NCI-H1092 (cell line): ENCODE data around the gene C16orf90.

Experiments used
- DNase-seq: peaks from one replicate; lab custom pipeline; 2025; lab: John Stamatoyannopoulos, UW

The C16orf90 gene

DNA sequence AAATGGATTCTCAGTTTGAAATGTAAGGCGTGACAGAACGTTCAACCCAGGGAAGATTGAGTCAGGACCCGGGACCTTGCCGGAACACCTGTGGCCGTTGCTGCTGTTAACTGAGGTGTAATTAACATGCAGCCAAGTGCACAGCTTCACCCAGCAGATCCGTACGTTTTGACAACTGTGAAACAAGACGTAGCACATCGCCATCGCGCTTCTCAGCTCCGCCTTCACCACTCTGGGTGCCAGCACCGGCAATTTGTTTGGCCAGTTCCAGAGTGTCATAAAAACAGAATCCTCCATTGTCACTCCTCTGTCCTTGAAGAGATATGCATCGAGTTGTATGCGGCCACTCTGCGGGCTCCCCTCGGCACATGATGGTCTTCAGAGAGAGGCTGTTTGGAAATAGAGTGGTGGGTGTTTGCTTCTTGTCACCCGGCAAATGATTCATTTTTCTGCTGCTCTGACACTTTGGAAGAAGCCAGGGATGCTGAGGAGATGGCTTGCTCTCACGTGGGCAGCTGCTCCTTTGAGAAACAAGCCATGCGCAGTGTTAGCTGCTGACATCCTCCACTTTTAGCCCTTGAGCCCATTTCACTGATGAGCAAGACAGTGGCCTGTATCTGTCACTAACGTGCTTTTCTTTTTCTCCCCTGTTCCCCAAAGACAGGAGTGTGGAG, 29.2 kb downstream of the C16orf90 start:
- no peak for DNase-seq

DNA sequence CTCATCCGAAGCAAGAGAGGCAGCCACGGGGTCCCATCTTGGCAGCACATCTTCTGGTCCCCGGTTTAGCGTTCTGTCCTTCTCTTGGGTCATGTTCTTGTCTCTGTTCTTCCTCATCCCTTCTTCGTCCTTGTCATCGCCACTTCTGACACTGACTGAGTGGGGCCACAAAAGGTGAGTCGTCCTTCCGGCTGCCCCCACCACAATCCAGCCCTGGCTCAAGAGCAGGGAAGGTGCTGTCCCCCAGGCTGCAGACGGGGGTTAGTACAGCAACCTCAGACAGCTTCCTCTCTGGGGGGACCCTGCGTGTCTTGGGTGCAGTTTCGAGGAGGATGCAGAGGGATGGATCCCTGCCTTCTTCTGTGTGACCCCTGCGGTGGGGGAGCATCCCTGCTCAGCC, 30.0 kb downstream of the C16orf90 start:
- no peak for DNase-seq

DNA sequence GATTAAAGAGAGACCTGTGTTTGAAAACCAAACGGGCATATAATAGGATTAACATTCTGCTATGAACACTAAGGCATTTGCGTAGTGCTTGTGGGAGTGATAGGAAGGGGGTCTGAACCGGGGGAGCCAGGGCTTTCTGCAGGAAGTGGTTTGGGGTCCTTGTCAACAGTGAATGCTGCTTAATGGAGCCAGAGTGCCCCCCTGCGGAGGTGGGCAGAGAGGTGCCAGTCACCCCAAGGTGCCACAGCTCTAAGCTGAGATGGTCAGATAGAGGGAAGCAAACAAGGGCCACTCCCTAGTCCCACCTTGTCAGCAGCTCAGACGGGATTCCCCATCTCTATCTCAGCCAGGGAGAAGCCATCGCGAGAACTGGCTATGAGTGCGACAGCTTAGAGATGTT, 34.1 kb downstream of the C16orf90 start:
- DNase-seq: no peak

DNA sequence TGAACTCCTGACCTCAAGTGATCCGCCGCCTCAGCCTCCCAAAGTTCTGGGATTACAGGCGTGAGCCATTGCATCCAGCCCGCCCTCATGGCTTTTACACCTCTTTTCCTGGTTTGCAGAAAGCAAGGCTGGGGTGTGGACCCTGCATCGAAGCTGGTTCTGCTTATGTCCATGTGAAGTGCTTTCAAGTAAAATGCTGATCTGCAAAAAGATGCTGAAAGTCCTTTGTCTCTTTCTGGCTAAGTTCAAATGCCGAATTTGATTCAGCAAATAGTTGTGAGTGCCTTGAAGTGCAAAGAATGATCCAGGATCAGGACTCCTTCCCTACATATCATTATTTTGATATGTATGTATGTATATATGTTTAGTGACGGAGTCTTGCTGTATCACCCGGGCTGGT, 34.7 kb downstream of the C16orf90 start:
- no peak for DNase-seq

DNA sequence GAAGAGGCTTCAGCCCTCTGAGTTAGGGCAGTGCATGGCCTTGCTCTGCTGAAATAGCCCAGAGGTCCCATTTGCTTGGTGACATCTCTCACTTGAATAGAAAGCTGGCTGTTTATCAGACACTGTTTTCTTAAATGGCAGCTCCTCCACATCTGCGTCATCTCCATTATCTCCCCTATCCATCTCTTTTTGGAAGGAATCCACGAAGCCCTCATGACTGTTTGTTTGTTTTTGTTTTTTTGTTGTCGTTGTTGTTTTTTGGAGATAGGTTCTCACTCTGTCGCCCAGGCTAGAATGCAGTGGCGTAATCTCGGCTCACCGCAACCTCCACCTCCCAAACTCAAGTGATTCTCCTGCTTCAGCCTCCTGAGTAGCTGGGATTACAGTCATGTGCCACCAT, 35.2 kb downstream of the C16orf90 start:
- DNase-seq: no peak

DNA sequence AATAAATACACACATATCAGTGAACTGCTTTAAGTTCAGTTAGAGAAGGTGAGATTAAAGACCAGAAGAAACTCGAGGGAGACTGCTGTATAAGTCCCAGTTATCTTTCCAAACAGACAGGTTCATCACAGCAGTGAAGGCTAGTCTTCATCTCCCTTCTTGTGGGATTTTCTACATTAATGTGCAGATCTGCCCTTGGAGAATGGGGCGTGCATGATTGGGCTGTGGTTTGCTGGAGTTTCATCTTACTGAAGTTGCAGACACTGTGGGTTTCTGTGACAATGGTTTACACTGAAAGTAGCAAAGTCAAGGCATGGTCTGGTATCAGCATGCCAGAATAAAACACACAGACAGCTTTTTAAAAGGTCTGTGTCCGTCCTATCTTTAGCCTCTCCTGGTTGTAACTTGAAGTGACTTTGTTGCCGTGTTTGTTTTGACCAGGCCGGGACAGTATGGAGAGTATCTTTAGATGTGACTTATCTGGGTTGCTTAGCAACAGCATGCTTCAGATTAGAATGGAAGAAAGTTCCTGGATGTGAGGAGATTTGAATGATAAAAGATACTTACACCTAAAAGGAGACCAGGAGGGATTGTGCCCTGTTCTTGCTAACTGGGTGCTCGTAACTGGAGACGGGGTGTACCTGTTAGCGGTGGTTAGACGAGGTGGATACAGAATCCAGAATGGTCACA, 35.7 kb downstream of the C16orf90 start:
- no peak for DNase-seq

DNA sequence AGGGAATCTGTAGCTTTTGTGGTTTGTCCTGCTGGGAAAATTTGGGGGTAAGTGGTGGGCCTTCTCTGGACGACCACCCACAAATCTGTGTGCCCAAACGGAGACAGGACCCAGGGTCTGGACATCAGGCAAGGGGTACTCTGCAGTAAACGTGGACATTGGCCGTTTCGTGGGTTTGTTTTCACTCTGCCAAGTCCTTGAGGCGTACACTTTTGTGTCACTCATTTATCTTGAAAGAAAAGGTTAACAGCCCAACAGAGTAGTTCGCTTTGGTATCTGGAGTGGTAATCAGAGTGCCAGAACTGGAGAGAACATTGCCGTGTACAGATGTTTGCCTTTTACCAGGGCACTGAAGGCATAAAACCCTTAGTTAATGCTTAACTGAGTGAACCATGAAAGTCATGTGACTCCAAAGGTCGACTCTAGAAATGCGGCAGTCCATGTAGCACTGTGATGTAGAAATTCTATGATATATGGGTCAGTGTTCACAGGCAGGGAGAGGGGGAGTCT, 36.4 kb downstream of the C16orf90 start:
- no peak for DNase-seq

DNA sequence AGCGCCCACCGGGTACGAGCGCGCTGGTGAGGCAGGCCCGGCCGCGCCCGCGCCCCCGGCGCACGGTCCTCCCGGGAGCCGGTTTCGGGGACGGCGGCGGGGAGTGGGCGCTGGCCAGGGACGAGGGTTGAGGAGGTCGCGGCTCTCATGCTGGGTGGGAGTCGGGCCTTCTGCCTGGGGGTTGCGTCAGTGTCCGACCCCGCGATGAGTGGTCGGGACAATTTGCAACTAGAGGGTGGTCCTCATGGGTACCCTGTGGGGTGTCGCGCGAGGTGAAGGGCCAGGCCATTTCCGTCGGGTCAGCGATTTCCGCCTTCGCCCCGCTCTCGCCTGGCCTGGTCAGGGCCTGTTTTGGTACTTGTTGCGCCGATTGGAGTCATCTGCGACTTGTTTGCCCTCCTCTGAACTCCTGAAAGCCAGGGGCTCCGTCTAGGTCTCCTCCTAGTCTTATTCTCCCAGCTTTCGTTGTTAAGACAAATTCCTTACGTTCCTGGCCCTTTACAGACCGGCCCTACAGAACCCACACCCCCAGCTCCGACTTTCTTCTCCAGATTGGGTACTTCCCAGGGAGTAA, 36.9 kb downstream of the C16orf90 start:
- no peak for DNase-seq

DNA sequence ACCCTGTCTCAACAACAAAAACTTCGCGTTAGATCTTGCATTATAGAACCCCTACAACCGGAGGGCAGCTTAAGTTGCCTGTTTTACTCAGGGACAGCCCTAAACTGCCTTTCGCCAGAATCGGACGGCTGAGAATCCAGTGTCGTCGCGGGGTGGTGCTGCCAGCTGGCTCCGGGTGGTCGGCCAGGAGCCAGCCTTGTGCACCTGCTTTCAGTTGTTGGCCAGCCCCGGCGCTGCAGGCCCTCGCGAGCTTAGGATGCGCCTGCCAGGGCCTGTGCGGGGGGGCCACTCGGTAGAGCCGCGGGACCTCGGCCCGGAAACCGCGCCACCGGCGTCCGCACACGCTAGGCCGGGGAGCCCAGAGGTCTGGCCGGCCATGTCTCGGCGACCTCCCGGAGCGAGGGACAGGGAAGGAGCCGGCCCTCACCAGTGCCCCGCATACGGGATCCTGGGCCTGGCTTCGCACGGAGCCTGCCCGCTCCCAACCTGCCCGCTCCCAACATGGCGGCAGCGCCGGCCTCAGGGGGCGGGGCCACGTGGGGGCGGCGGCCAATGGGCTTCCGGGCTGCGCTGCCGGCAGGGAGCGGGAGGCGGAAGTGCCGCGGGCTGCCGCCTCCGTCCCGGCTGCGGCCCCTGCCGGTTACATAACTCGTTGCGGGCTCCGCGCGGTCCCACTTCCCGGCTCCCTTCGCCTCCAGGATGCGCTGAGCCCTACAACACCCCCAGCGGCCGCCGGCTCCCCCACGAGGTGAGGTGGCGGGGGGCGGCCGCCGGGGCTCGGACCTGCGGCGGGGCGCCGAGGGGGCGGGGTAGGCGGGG, 37.6 kb downstream of the C16orf90 start:
- DNase-seq: peak; percentile 89

DNA sequence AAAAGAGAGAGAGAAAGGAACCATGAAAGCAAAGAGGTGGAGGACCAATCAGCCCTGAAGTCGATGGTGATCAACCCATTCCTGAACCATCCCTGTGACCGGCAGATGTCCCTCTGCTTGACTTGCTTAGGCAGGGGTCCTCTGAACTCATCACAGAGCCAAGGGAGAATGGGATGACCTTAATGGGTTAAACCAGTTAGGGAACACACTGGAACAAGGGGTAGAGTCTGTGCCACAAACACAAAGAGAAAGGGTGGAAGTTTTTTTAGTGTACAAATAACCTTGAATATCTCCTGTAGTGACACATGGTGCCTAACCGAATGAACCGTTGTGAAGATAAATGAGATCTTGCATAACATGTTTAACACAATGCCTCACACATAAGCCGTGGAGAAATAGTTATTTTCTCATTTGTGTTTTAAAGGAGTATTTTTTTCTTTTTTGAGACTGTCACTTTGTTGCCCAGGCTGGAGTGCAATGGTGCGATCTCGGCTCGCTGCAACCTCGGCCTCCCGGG, 40.6 kb downstream of the C16orf90 start:
- no peak for DNase-seq

DNA sequence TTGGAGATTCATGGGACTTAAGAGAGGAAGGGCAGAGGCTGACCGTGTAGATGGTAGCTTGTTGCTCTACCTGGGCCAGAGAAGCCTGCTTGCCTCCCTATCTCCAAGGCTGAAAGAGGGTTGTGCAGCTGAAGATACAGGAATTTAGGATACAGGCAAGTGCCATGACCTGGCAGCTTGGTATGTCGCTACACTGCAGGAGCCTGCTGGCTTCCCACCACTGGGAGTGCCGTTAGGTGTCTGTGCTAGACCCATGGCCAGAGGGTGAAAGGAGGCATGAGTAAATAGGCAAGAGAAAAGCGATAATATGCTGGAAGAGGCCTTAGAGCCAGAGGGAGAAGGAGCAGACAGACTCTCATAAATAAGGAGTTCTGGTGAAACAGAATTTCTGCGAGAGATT, 41.2 kb downstream of the C16orf90 start:
- no peak for DNase-seq

DNA sequence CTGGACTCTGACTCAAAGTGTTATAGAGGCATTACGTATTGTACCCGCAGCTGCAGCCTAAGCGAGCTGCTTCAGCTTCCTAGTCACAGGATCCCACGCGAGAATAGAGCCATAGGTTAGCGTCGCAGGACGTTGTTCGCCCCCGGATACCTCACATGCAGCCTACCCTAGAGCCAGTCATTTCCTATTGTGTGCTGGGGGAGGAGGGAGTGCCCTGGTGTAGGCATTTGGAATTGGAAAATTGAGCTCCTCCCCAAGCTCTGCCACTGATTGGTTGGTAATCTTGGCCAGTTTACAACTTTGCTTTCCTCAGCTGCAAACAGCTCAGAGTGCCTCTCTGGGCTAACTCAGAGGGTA, 51.3 kb downstream of the C16orf90 start:
- DNase-seq: no peak
